A549 (cell line): ENCODE results near the gene OR2L13. TPM values are rescaled to one million over a fixed set of nuclear protein-coding genes. Genes with fewer than 3 reads are reported as not detected.

ENCODE experiments used
- ATAC-seq, 2 experiments: fragments of 200-7000 bp in 1 of 2; fragments of >200 bp in 1 of 2; cut with Nextera tagmentation in 1 of 2; cut with Tn5 transposase in 1 of 2; 3 replicates each; pipeline versions ENCODE4 v1.8.0 to v1.9.1; 2018 to 2020; ENCODE audit warnings: mild to moderate bottlenecking in 1 of 2, moderate library complexity in 1 of 2
- CTCF ChIA-PET: fragments of 300-600 bp; sonication (Branson Sonifier 250); formaldehyde crosslinking; extraction: SDS; loops from one replicate; lab custom pipeline; 2021; ENCODE audit warnings: antibody characterized with exemption, inconsistent platforms; lab: Yijun Ruan, JAX
- POLR2A ChIA-PET: fragments of 350-600 bp; formaldehyde crosslinking; extraction: SDS; loops from one replicate; lab custom pipeline; 2021; ENCODE audit warnings: antibody characterized with exemption, inconsistent platforms; lab: Yijun Ruan, JAX
- DNase-seq, 2 experiments: peaks; one replicate each; pipeline versions ENCODE4 v3.0.0 to v3.0.0-alpha.2; 2011 to 2016; ENCODE audit warnings: low read depth in 1 of 2, low spot score in 1 of 2
- FAIRE-seq: peaks from 2 replicates; lab custom pipeline; 2011; peaks lifted over from hg19 to GRCh38; lab: Jason Lieb, UNC
- H3K27ac ChIP-seq, 2 experiments: fragments of >200 bp; sonication (Bioruptor Twin); formaldehyde crosslinking; 3 replicates each; pipeline ENCODE4 v1.5.1; 2016 to 2017
- H3K4me1 ChIP-seq: fragments of >200 bp; sonication (Bioruptor Twin); formaldehyde crosslinking; 3 replicates; pipeline ENCODE4 v1.6.1; 2016
- H3K4me2 ChIP-seq: fragments of >200 bp; sonication (Bioruptor Twin); formaldehyde crosslinking; 3 replicates; pipeline ENCODE4 v1.6.1; 2016
- H3K4me3 ChIP-seq: fragments of >200 bp; sonication (Bioruptor Twin); formaldehyde crosslinking; 3 replicates; pipeline ENCODE4 v1.5.1; 2016
- H3K9me3 ChIP-seq: fragments of >200 bp; sonication (Bioruptor Twin); formaldehyde crosslinking; 3 replicates; pipeline ENCODE4 v1.6.1; 2016
- CBX2 ChIP-seq: fragments of 200-600 bp; sonication (generic); IDR thresholded peaks from 2 replicates; pipeline ENCODE4 v1.6.1; 2016; ENCODE audit warnings: low read depth, mild to moderate bottlenecking, borderline replicate concordance
- CEBPB ChIP-seq, 2 experiments: fragments of >200 bp in 1 of 2; sonication (Bioruptor Twin) in 1 of 2; formaldehyde crosslinking in 1 of 2; IDR thresholded peaks; 2 replicates each; pipeline ENCODE4 v1.6.1; 2012 to 2016
- CHD2 ChIP-seq: fragments of 150-350 bp; IDR thresholded peaks from 2 replicates; pipeline ENCODE4 v1.6.1; 2014; ENCODE audit warnings: low read length; ENCODE audit not compliant: partially characterized antibody
- CTCF ChIP-seq: fragments of >200 bp; sonication (Bioruptor Twin); formaldehyde crosslinking; IDR thresholded peaks from 3 replicates; pipeline ENCODE4 v1.5.1; 2016
- EP300 ChIP-seq, 2 experiments: fragments of >200 bp; sonication (Bioruptor Twin); formaldehyde crosslinking; IDR thresholded peaks; 2 replicates in 1 of 2; 3 replicates in 1 of 2; pipeline ENCODE4 v1.6.1; 2016 to 2017
- FOXS1 ChIP-seq: fragments of 250-450 bp; sonication (Bioruptor Pico); IDR thresholded peaks from 2 replicates; pipeline ENCODE4 v1.5.0; 2020; ENCODE audit warnings: mild to moderate bottlenecking, moderate library complexity
- HDAC2 ChIP-seq: fragments of 200-600 bp; sonication (generic); IDR thresholded peaks from 2 replicates; pipeline ENCODE4 v1.6.1; 2016
- HOXB13 ChIP-seq: fragments of 250-450 bp; sonication (Bioruptor Pico); IDR thresholded peaks from 2 replicates; pipeline ENCODE4 v1.5.0; 2020; ENCODE audit warnings: low read depth, mild to moderate bottlenecking, moderate library complexity
- HOXB5 ChIP-seq: fragments of 250-450 bp; sonication (Bioruptor Pico); IDR thresholded peaks from 2 replicates; pipeline ENCODE4 v1.5.0; 2020; ENCODE audit warnings: mild to moderate bottlenecking, moderate library complexity
- JUN ChIP-seq, 2 experiments: fragments of >200 bp; sonication (Bioruptor Twin); formaldehyde crosslinking; IDR thresholded peaks; 2 replicates in 1 of 2; 3 replicates in 1 of 2; pipeline ENCODE4 v1.6.1; 2016 to 2017
- JUNB ChIP-seq: fragments of >200 bp; sonication (Bioruptor Twin); formaldehyde crosslinking; IDR thresholded peaks from 2 replicates; pipeline ENCODE4 v1.6.1; 2016
- KDM1A ChIP-seq: fragments of 200-600 bp; sonication (generic); IDR thresholded peaks from 2 replicates; pipeline ENCODE4 v1.6.1; 2016; ENCODE audit warnings: low read depth, mild to moderate bottlenecking
- NPAS2 ChIP-seq: fragments of 250-450 bp; sonication (Bioruptor Pico); IDR thresholded peaks from 2 replicates; pipeline ENCODE4 v1.8.0; 2022; ENCODE audit warnings: mild to moderate bottlenecking, moderate library complexity, borderline replicate concordance
- NR3C1 ChIP-seq: fragments of >200 bp; sonication (Bioruptor Twin); formaldehyde crosslinking; IDR thresholded peaks from 3 replicates; pipeline ENCODE4 v1.6.1; 2017
- PHF8 ChIP-seq: fragments of 200-600 bp; sonication (generic); IDR thresholded peaks from 2 replicates; pipeline ENCODE4 v1.6.1; 2016; ENCODE audit warnings: low read depth, mild to moderate bottlenecking, antibody characterized with exemption, moderate library complexity, borderline replicate concordance
- RAD21 ChIP-seq, 2 experiments: fragments of >200 bp in 1 of 2; sonication (Bioruptor Twin) in 1 of 2; formaldehyde crosslinking in 1 of 2; IDR thresholded peaks in 1 of 2; conservative IDR thresholded peaks in 1 of 2; 2 replicates in 1 of 2; 3 replicates in 1 of 2; pipeline ENCODE4 v1.6.1; 2012 to 2018; ENCODE audit warnings: inconsistent platforms in 1 of 2
- SREBF2 ChIP-seq: fragments of 450-650 bp; IDR thresholded peaks from 2 replicates; pipeline ENCODE4 v1.6.1; 2014; ENCODE audit warnings: mild to moderate bottlenecking, moderate library complexity
- TFCP2L1 ChIP-seq: fragments of 250-450 bp; sonication (Bioruptor Pico); IDR thresholded peaks from 2 replicates; pipeline ENCODE4 v1.5.0; 2021; ENCODE audit warnings: mild to moderate bottlenecking
- ZC3H11A ChIP-seq: fragments of 450-650 bp; IDR thresholded peaks from 2 replicates; pipeline ENCODE4 v1.6.1; 2014; ENCODE audit warnings: antibody characterized with exemption, mild to moderate bottlenecking
- ZFP36 ChIP-seq: fragments of 450-650 bp; IDR thresholded peaks from 2 replicates; pipeline ENCODE4 v1.6.1; 2014; ENCODE audit warnings: borderline replicate concordance; ENCODE audit not compliant: partially characterized antibody
- ZSCAN20 ChIP-seq: fragments of 250-450 bp; sonication (Bioruptor Pico); IDR thresholded peaks from 2 replicates; pipeline ENCODE4 v1.8.0; 2022; ENCODE audit warnings: mild to moderate bottlenecking, moderate library complexity
- WGBS: methylation state at CpG from one replicate; pipeline ENCODE4 v1.1.6; 2017; ENCODE audit errors: missing lambda C conversion rate; 5-methylcytosine and 5-hydroxymethylcytosine counted together
- polyA plus RNA-seq, 4 experiments: library from polyadenylated mRNA; depleted of rRNA in 3 of 4; stranded (reverse); fragments of >200 nt; fragmentation: RNase III in 1 of 4; extraction: RNeasy Plus Mini Kit Qiagen cat#74134 plus additional on column Dnase treatment in 1 of 4; gene quantifications; 2 replicates in 3 of 4; 3 replicates in 1 of 4; pipeline ENCODE4 v1.2.3, GENCODE V29; 2011 to 2017
- TF ChIP-seq, protein P1 (sequence below): IDR thresholded peaks from 2 replicates; pipeline ENCODE4 v1.6.1; 2012
- TF ChIP-seq, protein P2 (sequence below): IDR thresholded peaks from 2 replicates; pipeline ENCODE4 v1.6.1; 2012; ENCODE audit warnings: low read depth, borderline replicate concordance

Gene OR2L13
- polyA plus RNA-seq, 2 of the 4 experiments (the other 2 are of a cell fraction), result not detected

GRCh38 chr1:248140846-248141245, 45.9 kb downstream of the OR2L13 start:
- H3K4me2 ChIP-seq, result no peak overlapping the region
- H3K4me1 ChIP-seq, result no peaks in the 10 kb centered on the region
- POLR2A ChIA-PET, result no interaction called here
- ATAC-seq (no peak), DNase-seq (no peak), FAIRE-seq (no peak)
- H3K4me3 ChIP-seq, result no peak overlapping the region
- CTCF ChIA-PET, result no interaction called here
- TF ChIP-seq ZSCAN20 (CRISPR knock-in tag), result no peak
- TF ChIP-seq CTCF, result no peak
- no peak for TF ChIP-seq HOXB13
- no peak for TF ChIP-seq HOXB5 (CRISPR knock-in tag)
- no peak for TF ChIP-seq CEBPB (IDR thresholded peaks at IDR 0.05)
- TF ChIP-seq KDM1A, result no peak
- TF ChIP-seq ZFP36, result no peak
- no peaks in the 10 kb centered on the region; the same call in 2 of the 3 replicates for H3K9me3 ChIP-seq
- WGBS, result 3% methylated on average over 1 of the region's 1 CpG
- H3K27ac ChIP-seq, result no peak overlapping the region

- FAIRE-seq, result no peak
- Histone ChIP-seq H3K4me3 (no peak overlapping the region), H3K4me1 (no peaks in the 10 kb centered on the region), H3K27ac (no peak overlapping the region), H3K9me3 (no peaks in the 10 kb centered on the region; the same call in 2 of the 3 replicates), H3K4me2 (no peak overlapping the region)
- ChIA-PET POLR2A (no interaction called here), CTCF (no interaction called here)
- TF ChIP-seq ZSCAN20 (CRISPR knock-in tag) (no peak), ZC3H11A (no peak), SREBF2 (no peak), HDAC2 (no peak), CBX2 (no peak), JUN (IDR thresholded peaks at IDR 0.05) (no peak), NPAS2 (CRISPR knock-in tag) (no peak), EP300 (IDR thresholded peaks at IDR 0.05) (no peak), CEBPB (IDR thresholded peaks at IDR 0.05) (no peak), ZFP36 (no peak), NR3C1 (no peak), FOXS1 (CRISPR knock-in tag) (no peak), JUNB (no peak), PHF8 (no peak), RAD21 (conservative IDR thresholded peaks at IDR 0.05 in 1 of 2, IDR thresholded peaks at IDR 0.05 in 1 of 2) (no peak), TFCP2L1 (CRISPR knock-in tag) (no peak), CHD2 (no peak)
- TF ChIP-seq, protein P1, sequence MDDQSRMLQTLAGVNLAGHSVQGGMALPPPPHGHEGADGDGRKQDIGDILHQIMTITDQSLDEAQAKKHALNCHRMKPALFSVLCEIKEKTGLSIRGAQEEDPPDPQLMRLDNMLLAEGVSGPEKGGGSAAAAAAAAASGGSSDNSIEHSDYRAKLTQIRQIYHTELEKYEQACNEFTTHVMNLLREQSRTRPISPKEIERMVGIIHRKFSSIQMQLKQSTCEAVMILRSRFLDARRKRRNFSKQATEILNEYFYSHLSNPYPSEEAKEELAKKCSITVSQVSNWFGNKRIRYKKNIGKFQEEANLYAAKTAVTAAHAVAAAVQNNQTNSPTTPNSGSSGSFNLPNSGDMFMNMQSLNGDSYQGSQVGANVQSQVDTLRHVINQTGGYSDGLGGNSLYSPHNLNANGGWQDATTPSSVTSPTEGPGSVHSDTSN, result no peak
- TF ChIP-seq, protein P2, sequence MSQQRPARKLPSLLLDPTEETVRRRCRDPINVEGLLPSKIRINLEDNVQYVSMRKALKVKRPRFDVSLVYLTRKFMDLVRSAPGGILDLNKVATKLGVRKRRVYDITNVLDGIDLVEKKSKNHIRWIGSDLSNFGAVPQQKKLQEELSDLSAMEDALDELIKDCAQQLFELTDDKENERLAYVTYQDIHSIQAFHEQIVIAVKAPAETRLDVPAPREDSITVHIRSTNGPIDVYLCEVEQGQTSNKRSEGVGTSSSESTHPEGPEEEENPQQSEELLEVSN, result no peak
- no peak for ATAC-seq
- no peak for DNase-seq
- 0% methylated on average over 1 of the region's 1 CpG for WGBS
Measured at GRCh38 chr1:248143311-248143710, 48.3 kb downstream of the OR2L13 start.
